Superior temporal gyrus (tissue), 1 donor: ENCODE measurements around the gene TLN1.

ENCODE experiments used
- DNase-seq: peaks from one replicate; pipeline ENCODE4 v3.0.0-alpha.2; 2016; ENCODE audit errors: extremely low spot score

The TLN1 gene

GRCh38 chr9:35732185-35732799 lies at the start of gene TLN1, which contains the start of gene CREB3:
TLN1 (minus strand) TSS chr9:35732195; CDS start chr9:35725694, 6,501 bp downstream.
CREB3 (plus strand) TSS chr9:35732666; CDS start chr9:35732773, 107 bp downstream.
- DNase-seq: peak; percentile 96

- no peak for DNase-seq
Observed at GRCh38 chr9:35781066-35781465, 49.1 kb upstream of the TLN1 start.

GRCh38 chr9:35778496-35778895 lies 46.5 kb upstream of the TLN1 start:
- no peak for DNase-seq

- DNase-seq: no peak
Observed at GRCh38 chr9:35776018-35776417, 44.0 kb upstream of the TLN1 start.

GRCh38 chr9:35774907-35775635 lies 43.1 kb upstream of the TLN1 start:
- DNase-seq: no peak

- DNase-seq: no peak
Observed at GRCh38 chr9:35771943-35772342, 39.9 kb upstream of the TLN1 start.

GRCh38 chr9:35771534-35771933 lies 39.5 kb upstream of the TLN1 start:
- DNase-seq: no peak

- no peak for DNase-seq
Observed at GRCh38 chr9:35771075-35771433, 39.1 kb upstream of the TLN1 start.

- DNase-seq: no peak
Observed at GRCh38 chr9:35769763-35770162, 37.8 kb upstream of the TLN1 start.

- no peak for DNase-seq
Observed at GRCh38 chr9:35767458-35767857, 35.5 kb upstream of the TLN1 start.

- DNase-seq: no peak
Observed at GRCh38 chr9:35766997-35767396, 35.0 kb upstream of the TLN1 start.

GRCh38 chr9:35763803-35764202 lies 31.8 kb upstream of the TLN1 start:
- DNase-seq: no peak

- no peak for DNase-seq
Observed at GRCh38 chr9:35763181-35763580, 31.2 kb upstream of the TLN1 start.

GRCh38 chr9:35760651-35761050 lies 28.7 kb upstream of the TLN1 start:
- peak; percentile 16 for DNase-seq

- DNase-seq: no peak
Observed at GRCh38 chr9:35759795-35760194, 27.8 kb upstream of the TLN1 start.

GRCh38 chr9:35758475-35759050 lies 26.6 kb upstream of the TLN1 start:
- peak; percentile 33 for DNase-seq

- no peak for DNase-seq
Observed at GRCh38 chr9:35757892-35758275, 25.9 kb upstream of the TLN1 start.

- DNase-seq: peak; percentile 35
Observed at GRCh38 chr9:35757226-35757891, 25.4 kb upstream of the TLN1 start.

- peak; percentile 58 for DNase-seq
Observed at GRCh38 chr9:35756275-35757225, 24.6 kb upstream of the TLN1 start.

GRCh38 chr9:35755071-35755470 lies 23.1 kb upstream of the TLN1 start:
- no peak for DNase-seq

- no peak for DNase-seq
Observed at GRCh38 chr9:35754264-35754663, 22.3 kb upstream of the TLN1 start, which contains the start of gene MSMP. MSMP (minus strand) TSS chr9:35754276; CDS start chr9:35754129, 147 bp downstream.
